Measurements from ENCODE around the gene GPBP1. TPM values are rescaled to one million over a fixed set of nuclear protein-coding genes. Genes with fewer than 3 reads are reported as not detected.
"Not testable (repeated sequence)": the region's sequence is repeated elsewhere in the genome, so short reads cannot be mapped to it uniquely, and the experiment has no call there.

GPBP1 gene
- total and polyA plus RNA-seq, 12 donors = 38.7 to 131 (median 81.7) TPM

DNA sequence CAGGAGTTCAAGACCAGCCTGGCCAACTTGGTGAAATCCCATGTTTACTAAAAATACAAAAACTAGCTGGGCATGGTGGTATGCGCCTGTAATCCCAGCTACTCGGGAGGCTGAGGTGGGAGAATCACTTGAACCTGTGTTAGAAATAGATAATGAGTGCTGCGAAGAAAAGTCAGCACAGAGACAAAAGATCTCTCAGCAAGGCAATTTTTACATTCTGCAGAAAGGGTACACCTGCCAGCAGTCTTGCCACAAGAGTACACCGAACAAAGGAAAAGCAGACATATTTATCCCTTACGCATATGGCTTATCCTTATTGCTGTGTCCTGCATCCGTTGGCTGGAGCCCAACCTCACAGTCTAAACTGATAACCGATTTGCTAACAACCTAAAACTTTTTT is 16.2 kb upstream of the GPBP1 start:
- H3K4me3 ChIP-seq = no peak overlapping the region
- intact Hi-C loops (cut with DNase I) = no loop called here
- DNase-seq = no peak
- H3K27me3 ChIP-seq = no peaks in the 10 kb centered on the region
- no peaks in the 10 kb centered on the region for H3K4me1 ChIP-seq (replicated peaks in 1 of 2)
- 90 to 96% (median 93%) methylated on average over 7 of the region's 7 CpGs for WGBS, 4 donors
- TF ChIP-seq, protein P1, sequence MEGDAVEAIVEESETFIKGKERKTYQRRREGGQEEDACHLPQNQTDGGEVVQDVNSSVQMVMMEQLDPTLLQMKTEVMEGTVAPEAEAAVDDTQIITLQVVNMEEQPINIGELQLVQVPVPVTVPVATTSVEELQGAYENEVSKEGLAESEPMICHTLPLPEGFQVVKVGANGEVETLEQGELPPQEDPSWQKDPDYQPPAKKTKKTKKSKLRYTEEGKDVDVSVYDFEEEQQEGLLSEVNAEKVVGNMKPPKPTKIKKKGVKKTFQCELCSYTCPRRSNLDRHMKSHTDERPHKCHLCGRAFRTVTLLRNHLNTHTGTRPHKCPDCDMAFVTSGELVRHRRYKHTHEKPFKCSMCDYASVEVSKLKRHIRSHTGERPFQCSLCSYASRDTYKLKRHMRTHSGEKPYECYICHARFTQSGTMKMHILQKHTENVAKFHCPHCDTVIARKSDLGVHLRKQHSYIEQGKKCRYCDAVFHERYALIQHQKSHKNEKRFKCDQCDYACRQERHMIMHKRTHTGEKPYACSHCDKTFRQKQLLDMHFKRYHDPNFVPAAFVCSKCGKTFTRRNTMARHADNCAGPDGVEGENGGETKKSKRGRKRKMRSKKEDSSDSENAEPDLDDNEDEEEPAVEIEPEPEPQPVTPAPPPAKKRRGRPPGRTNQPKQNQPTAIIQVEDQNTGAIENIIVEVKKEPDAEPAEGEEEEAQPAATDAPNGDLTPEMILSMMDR (IDR thresholded peaks at IDR 0.05) = no peak
- no peak for TF ChIP-seq POLR2A (IDR thresholded peaks at IDR 0.05)
- H3K27ac ChIP-seq = no peak overlapping the region
- H3K9me3 ChIP-seq (replicated peaks in 1 of 3) = no peaks in the 10 kb centered on the region
- H3K36me3 ChIP-seq (replicated peaks in 1 of 2) = no peaks in the 10 kb centered on the region

GRCh38 chr5:57163553-57164006 is 10.3 kb upstream of the GPBP1 start:
- Histone ChIP-seq H3K4me3 (no peak overlapping the region), H3K36me3 (replicated peaks in 1 of 2) (no peaks in the 10 kb centered on the region), H3K27me3 (no peaks in the 10 kb centered on the region), H3K9me3 (replicated peaks in 1 of 3) (no peaks in the 10 kb centered on the region), H3K4me1 (replicated peaks in 1 of 2) (no peaks in the 10 kb centered on the region), H3K27ac (no peak overlapping the region)
- intact Hi-C loops (cut with DNase I) = no loop called here
- TF ChIP-seq, protein P1 (IDR thresholded peaks at IDR 0.05) = no peak
- TF ChIP-seq POLR2A (IDR thresholded peaks at IDR 0.05) = no peak
- WGBS, 4 donors = 93 to 97% (median 96%) methylated on average over 3 of the region's 3 CpGs
- DNase-seq = no peak

GRCh38 chr5:57164124-57164523 is 9.7 kb upstream of the GPBP1 start:
- H3K4me3 ChIP-seq = no peak overlapping the region
- H3K36me3 ChIP-seq (replicated peaks in 1 of 2) = no peaks in the 10 kb centered on the region
- WGBS, 4 donors = 87 to 95% (median 92%) methylated on average over 8 of the region's 8 CpGs
- no peaks in the 10 kb centered on the region for H3K4me1 ChIP-seq (replicated peaks in 1 of 2)
- DNase-seq = no peak
- no peaks in the 10 kb centered on the region for H3K27me3 ChIP-seq
- TF ChIP-seq POLR2A (IDR thresholded peaks at IDR 0.05) = no peak
- TF ChIP-seq, protein P1 (IDR thresholded peaks at IDR 0.05) = no peak
- intact Hi-C loops (cut with DNase I) = no loop called here
- no peaks in the 10 kb centered on the region for H3K9me3 ChIP-seq (replicated peaks in 1 of 3)
- H3K27ac ChIP-seq = no peak overlapping the region

GRCh38 chr5:57165171-57165570 is 8.7 kb upstream of the GPBP1 start:
- 88 to 98% (median 96%) methylated on average over 3 of the region's 3 CpGs for WGBS, 4 donors
- H3K4me3 ChIP-seq; H3K9me3 ChIP-seq (replicated peaks in 1 of 3); H3K4me1 ChIP-seq (replicated peaks in 1 of 2); H3K36me3 ChIP-seq (replicated peaks in 1 of 2); H3K27me3 ChIP-seq; H3K27ac ChIP-seq; intact Hi-C loops (cut with DNase I); DNase-seq: not testable (repeated sequence)

DNA sequence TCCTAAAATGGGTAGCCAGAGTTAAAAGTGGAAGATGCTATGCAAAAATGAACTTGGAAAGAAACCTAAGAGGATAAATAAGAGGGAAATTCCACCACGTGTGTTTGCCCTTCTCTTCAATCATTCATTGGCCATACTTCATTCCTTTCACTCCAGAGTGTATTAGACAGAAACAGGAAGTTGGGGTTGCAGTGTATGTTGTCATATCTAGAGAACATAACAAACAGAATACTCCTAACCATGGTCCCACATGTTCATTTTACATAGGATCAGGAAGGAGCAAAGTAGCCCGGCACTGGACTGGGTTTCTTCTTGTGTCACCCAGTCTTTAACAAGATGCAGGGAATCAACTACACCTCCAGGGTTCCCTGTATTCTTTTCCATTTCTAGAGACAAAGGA is 7.6 kb upstream of the GPBP1 start:
- TF ChIP-seq, protein P1 (IDR thresholded peaks at IDR 0.05) = no peak
- TF ChIP-seq POLR2A (IDR thresholded peaks at IDR 0.05) = no peak
- Histone ChIP-seq H3K4me1 (replicated peaks in 1 of 2) (no peaks in the 10 kb centered on the region), H3K27ac (no peak overlapping the region), H3K36me3 (replicated peaks in 1 of 2) (no peaks in the 10 kb centered on the region), H3K9me3 (replicated peaks in 1 of 3) (no peaks in the 10 kb centered on the region), H3K4me3 (no peak overlapping the region), H3K27me3 (no peaks in the 10 kb centered on the region)
- intact Hi-C loops (cut with DNase I) = no loop called here
- 43 to 55% (median 47%) methylated on average over 2 of the region's 2 CpGs for WGBS, 4 donors
- DNase-seq = no peak

Measured in adrenal gland (tissue), 12 donors.